Muscle of back (tissue), 11 donors: Measurements from ENCODE around the gene NFKBIA. TPM values are rescaled to one million over a fixed set of nuclear protein-coding genes. Genes with fewer than 3 reads are reported as not detected.
A peak's percentile ranks its signal among the peaks of the same experiment; 100 is the strongest.
"Not testable (repeated sequence)": the region's sequence is repeated elsewhere in the genome, so short reads cannot be mapped to it uniquely, and the experiment has no call there.

ENCODE experiments used
- DNase-seq, 3 donors: peaks; one replicate each; pipeline versions ENCODE4 v3.0.0 to v3.0.0-alpha.2; 2013
- polyA plus RNA-seq, 10 donors: library from polyadenylated mRNA; unstranded; fragments of 120-200 nt; gene quantifications; one replicate each; pipeline ENCODE4 v1.2.1, GENCODE V29; 2013; ENCODE audit not compliant: insufficient read length in 10 of 10

The NFKBIA gene
- polyA plus RNA-seq, 10 donors = 35.5 to 64.4 (median 47.9) TPM

DNA sequence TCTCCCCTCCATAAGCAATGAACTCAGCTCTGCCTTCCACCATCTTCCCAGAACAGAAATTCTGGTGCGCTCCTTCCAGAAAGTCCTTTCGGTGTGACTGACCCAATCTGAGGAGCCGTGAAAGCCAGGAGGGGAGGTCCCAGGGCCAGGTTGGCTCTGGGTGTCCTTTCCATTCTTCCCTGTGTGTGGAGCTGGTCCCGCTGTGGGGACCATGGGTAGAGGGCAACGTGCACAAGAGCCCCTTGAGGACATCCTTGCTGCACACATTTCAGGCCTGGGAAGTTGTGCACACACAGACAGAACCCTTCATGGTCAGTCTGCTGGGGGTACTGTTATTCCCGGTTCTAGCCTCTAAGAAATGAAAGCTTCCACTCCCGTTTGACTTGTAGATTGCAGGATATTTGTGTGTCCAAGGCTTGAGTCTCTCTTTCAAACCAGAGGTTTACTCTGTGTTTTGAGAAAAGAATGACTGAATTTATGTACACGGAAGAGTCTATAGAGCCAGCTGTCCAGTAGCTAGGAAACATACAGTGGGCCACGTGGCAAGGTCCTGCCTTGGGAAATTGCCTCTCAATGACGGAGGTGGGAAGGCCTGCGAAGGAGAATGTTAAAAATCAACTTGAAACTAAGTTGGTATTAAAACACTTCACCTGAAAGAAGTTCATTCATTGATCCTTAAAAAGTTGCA lies 10.1 kb downstream of the NFKBIA start:
- DNase-seq = no peak

GRCh38 chr14:35393826-35394225 lies 10.7 kb downstream of the NFKBIA start:
- DNase-seq = no peak

GRCh38 chr14:35392103-35392502 lies 12.4 kb downstream of the NFKBIA start:
- DNase-seq = no peak

DNA sequence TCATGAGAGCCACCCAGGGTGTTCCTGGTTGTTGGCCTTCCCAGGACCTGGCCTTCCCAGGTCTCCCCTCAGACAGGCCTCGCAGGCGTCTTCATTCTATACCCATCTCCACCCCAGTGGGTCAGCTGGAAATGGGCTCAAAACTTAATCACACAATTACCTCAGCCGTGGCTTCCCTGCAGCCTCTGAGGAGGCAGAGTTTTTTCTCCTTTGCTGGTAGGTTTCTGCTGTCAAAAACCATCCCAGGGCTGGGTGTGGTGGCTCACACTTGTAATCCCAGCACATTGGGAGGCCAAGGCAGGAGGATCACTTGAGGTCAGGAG lies 13.2 kb downstream of the NFKBIA start:
- no peak for DNase-seq

DNA sequence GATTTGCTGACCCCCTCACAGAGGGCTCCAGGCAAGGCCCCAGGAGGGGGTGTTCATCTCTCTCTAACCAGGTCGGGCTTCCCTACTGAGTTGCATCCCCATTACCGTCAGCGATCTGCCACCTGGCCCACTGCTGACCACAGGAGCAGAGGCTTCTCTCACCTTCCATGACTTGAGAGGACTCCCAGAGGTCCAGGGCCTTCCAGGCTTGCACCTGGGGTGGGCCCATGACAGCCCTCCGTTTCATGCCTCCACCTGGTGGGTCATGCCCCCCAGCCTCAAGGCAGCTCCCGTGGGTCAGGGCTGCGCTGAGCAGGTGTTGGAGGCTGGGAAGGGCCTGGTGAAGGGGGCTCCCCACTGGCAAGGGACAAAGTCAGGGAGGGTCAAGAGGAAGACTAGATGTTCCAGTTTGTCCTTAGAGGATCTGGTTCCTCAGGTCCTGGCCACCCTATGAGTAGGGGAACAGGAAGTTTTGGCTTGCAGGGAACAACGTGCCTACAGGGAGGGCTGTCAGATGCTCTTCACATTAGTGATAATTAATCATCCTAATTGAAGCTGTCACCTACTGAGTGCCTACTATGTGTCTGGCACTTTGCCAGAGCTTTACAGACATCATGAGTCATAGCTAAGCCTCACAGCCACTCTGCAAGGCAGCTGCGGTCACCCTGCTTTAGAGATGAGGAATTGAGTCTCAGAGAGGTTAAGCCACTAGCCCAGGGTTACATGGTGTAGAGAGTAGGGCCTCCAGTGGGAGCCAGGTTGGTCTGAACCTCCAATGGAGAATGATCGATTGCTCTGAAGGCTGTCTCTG lies 13.8 kb downstream of the NFKBIA start:
- DNase-seq = no peak

GRCh38 chr14:35389315-35389667 lies 15.3 kb downstream of the NFKBIA start:
- no peak for DNase-seq

- no peak for DNase-seq
Measured at GRCh38 chr14:35388656-35389314, 15.8 kb downstream of the NFKBIA start.

DNA sequence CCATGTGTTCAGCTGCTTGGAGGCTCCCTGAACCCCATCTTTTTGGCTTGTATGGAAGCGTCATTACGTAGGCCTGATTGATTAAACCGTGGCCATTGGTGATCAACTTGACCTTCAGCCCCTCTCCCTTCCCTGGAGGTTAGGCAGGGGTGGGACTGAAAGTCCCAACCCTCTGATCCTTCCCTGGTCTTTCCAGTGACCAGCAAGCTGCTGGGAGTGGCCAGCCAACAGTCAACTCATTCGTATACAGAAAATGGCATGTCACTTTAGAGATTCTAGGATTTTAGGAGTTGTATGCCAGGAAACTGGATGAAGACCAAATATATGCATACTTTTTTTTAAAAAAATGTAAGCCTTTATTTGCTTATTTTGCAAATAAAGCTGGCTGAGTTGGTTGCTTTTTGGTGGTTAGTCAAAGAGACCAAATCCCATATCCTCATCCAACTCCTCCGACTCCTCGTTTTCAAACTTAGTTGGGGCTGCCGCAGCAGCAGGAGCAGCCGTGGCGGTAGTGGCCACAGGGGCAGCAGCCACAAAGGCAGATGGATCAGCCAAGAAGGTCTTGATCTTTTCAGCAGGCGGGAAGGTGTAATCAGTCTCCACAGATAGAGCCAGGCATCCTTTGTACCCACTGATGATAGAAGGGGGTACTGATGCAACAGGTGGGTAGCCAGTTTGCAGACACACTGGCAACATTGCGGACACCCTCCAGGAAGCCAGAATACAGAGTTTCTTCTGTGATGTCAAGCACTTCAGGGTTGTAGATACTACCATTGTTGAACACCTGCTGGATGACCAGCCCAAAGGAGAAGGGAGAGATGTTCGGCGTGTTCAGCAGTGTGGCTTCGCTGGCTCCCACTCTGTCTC lies 16.6 kb downstream of the NFKBIA start:
- DNase-seq = no peak

- DNase-seq = no peak
Measured at GRCh38 chr14:35387219-35387618, 17.3 kb downstream of the NFKBIA start.

DNA sequence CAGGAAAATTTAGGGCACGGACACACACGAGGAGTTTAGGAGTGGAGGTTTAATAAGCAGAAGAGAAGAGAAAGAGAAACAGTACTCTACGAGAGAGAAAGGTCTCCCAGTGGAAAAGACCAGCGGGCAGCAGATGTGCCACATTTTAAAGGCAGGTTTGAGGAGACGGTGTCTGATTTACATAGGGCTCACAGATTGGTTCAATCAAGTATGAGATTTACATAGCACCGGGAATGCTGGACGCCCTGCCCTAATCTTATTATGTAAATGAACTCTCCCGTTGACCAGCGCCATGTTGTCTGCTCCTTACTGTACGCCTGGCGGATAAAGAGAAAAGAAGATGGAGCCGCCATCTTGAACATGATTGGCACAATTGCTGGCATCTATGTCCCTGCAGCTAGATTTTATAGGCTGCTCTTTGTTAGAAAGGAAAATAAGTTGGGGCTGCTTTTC lies 17.9 kb downstream of the NFKBIA start:
- DNase-seq = no peak

DNA sequence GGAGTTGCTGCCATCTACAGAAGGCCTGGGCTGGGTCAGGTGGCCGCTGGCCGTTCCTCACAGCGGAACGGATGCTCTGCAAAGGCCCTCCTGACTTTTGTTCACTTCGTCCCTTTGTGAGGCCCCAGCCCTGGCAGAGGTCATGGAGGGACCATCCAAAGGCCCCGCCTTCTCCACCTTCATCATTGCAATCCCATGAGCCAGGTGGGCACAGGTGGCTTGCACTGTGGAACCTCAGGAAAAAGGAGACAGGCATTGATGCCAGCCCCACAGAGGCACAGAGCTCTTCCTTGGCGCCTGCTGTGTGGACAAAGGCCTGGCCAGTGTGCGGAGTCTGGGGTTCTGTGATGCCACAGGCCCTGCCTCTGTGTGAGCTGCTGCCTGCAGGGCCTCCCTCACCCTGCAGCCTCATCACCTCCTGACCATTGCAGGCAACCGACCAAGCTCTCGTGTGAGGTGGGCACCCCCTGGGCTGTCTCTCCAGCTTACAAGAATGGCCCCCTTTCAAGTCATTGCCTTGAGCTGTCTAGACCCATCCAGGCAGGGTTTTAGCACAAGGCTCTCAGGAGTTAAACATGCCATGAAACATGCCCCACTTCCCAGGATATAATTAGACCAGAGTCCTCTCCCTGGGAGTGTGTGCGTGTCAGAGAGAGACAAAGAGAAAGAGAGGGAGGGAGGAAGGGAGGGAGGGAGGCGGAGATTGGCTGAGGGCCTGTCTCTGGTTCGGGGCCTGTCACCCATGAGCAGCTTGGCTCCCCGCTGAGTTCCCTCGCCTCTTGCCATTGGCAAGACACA lies 19.3 kb downstream of the NFKBIA start:
- peak; percentile 78 to 89 (median 87) for DNase-seq

GRCh38 chr14:35384455-35385041 lies 20.0 kb downstream of the NFKBIA start:
- DNase-seq = peak; percentile 81 to 91 (median 82)

DNA sequence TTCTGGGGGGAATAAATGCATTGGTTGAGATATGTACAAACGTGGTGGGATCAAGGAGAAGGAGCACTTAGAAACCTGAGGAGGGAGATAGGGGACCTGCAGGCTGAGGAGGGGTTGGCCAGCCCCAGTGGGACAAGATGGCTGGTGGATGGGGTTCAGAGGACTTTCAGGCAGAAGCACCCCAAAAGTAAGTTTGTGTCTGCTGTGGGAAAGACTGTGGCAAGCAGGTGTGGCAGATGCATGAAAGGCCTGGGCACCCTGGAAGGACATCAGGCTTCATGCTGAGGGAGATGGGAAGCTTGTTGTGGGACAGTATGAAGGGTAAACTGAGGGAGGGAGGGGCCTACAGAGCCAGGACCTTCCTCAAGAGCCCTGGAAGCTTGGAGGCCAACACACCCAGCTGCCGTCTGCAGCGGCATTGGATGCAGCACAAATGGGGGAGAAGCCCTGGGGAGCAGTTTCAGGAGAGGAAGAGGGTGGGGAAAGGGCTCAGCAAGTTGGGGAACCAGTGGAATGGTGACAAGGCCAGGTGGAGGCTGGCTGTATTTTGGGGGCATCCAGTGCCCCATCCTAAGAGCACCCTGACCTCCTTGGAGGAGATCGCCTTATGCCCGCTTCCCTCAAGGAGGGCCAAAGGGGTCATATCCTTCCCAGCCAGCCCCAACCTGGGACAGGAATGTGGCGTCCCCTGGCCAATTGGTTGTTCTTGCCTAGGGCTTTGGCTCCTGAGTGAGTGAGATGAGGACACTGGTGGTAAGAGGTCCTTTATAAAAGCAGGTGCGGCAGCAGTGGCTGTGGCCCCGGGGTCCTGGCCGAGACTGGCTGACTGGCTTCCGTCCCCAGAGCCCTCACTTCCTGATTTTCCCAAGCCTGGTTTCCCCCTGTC lies 20.7 kb downstream of the NFKBIA start:
- DNase-seq = no peak

DNA sequence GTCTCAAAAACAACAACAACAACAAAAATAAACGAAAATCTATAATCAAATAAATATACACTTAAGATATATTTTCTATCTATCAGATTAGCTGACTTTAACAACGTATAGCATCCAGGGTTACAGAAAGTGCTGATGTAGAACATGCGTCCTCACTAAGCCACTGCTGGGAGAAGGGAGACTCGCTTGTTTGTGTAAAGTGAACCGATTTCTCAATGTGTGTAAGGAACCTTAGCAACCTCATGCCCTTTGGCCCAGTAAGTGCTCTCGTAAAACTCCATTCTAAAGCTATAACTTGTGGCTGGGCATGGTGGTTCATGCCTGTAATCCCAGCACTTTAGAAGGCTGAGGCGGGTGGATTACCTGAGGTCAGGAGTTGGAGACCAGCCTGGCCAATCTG lies 23.8 kb downstream of the NFKBIA start:
- DNase-seq = no peak

GRCh38 chr14:35379234-35379933 lies 25.2 kb downstream of the NFKBIA start:
- DNase-seq = not testable (repeated sequence)

GRCh38 chr14:35378425-35379233 lies 25.9 kb downstream of the NFKBIA start:
- DNase-seq = no peak

- peak in 1 of 3 donors; percentile 54 for DNase-seq
Measured at GRCh38 chr14:35375558-35376025, 29.0 kb downstream of the NFKBIA start.

GRCh38 chr14:35374263-35374712 lies 30.3 kb downstream of the NFKBIA start:
- peak in 1 of 3 donors; percentile 86 for DNase-seq
